Hematopoietic multipotent progenitor cell treated with erythropoietin and hydrocortisone succinate and interleukin-3 and kit ligand, for 6 days (in vitro differentiated cells): Measurements from ENCODE around the gene NUDCD3.
"Not testable (repeated sequence)": the region's sequence is repeated elsewhere in the genome, so short reads cannot be mapped to it uniquely, and the experiment has no call there.

Source experiments
- DNase-seq: peaks from one replicate; pipeline ENCODE4 v3.0.0-alpha.2; 2015

NUDCD3 gene

DNA sequence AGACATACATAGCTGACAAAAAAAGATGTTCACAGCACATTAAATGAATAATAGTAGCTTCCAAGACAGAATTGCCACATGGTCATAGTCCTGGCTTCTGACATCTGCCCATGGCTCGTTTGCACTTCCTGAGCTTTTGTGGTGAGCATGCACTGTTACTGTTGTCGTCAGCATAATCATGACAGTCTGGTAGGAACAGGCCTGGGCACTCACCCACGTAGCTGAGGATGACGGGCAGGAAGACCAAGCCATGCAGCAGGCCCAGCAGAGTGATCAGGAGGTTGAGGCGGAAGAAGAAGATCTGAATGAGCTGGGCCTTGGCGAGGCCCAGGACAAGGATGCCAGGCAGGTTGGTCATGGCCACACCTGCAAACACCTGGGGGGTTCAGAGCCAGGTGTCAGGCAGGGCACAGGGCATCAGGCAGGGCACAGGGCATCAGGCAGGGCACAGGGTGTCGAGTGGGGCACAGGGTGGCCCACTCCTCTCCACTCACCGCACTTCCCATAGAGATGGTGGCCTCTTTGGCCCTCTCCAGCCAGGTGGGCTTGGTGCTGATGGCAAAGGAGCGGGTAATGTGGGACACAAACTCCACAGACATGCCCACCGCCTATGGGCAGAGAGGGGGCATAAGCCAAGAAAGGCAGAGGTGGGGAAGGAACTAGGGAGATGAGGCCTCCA is 25.3 kb upstream of the NUDCD3 start:
- no peak for DNase-seq

GRCh38 chr7:44512736-44513135 is 22.3 kb upstream of the NUDCD3 start:
- DNase-seq: no peak

DNA sequence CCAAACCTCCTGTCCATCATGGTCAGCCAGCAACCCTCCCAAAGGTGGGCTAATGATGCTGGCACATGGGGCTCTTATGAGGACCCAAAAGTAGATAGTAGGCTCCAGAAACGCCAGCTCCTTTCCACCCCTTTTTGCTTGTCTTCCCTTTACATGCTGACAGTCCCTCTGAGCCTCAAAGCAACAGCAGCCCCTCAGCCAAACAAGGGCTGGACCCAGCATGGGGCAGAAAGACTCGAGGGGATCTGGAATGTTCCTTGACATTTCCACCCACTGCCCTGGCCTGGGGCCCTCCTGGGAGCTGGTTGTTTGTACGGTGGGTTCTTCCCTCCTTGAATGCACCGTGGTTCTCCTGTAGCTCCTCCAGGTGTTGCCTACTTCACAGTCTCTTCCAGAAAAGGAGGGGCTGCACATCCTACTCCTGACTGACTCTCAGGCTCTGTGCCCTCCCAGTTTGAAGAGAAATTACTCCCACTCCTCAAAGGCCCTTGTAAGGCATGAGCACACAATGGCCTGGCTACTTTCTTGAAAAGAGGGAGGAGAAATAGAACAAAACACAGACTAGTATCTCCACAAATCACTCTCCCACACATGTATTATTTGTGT is 21.5 kb upstream of the NUDCD3 start:
- DNase-seq: no peak

GRCh38 chr7:44511236-44511635 is 20.8 kb upstream of the NUDCD3 start:
- no peak for DNase-seq

- DNase-seq: no peak
These were observed 18.0 kb upstream of the NUDCD3 start for GRCh38 chr7:44508328-44509030.

DNA sequence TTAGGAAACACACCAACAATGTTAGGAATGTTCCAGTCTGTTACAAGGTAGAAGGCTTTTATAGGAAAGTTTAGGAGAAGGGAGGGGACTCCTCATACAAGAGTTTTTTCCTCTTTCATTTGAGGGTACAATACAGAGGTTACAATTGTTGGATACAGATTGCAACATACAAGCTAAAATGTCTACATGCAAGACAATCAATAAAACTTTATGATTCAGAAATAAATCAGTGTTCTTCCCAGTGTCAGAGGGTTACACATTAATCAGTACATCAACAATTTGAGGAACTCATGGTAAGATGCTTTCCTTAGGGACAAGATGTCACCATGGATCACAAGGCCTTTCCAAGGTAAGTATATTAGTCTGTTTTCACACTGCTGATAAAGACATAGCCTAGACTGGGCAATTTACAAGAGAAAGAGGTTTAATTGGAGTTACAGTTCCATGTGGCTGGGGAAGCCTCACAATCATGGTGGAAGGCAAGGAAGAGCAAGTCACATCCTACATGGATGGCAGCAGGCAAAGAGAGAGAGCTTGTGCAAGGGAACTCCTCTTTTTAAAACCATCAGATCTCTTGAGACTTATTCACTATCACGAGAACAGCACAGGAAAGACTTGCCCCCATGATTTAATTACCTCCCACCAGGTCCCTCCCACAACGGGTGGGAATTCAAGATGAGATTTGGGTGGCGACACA is 16.3 kb upstream of the NUDCD3 start:
- DNase-seq: not testable (repeated sequence)

DNA sequence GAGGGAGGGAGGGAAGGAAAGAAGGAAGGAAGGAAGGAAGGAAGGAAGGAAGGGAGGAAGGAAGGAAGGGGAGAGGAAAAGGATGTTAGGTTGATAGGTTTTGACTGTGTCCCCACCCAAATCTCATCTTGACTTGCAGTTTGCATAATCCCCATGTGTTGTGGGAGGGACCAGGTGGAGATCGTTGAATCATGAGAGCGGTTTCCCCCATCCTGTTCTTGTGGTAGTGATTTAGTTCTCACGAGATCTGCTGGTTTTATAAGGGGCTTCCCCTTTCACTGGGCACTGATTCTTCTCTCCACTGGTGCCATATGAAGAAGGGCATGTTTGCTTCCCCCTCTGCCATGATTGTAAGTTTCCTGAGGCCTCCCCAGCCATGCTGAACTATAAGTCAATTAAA is 15.1 kb upstream of the NUDCD3 start:
- no peak for DNase-seq

- peak; percentile 75 for DNase-seq
These were observed 7.9 kb upstream of the NUDCD3 start for GRCh38 chr7:44498230-44498954.

DNA sequence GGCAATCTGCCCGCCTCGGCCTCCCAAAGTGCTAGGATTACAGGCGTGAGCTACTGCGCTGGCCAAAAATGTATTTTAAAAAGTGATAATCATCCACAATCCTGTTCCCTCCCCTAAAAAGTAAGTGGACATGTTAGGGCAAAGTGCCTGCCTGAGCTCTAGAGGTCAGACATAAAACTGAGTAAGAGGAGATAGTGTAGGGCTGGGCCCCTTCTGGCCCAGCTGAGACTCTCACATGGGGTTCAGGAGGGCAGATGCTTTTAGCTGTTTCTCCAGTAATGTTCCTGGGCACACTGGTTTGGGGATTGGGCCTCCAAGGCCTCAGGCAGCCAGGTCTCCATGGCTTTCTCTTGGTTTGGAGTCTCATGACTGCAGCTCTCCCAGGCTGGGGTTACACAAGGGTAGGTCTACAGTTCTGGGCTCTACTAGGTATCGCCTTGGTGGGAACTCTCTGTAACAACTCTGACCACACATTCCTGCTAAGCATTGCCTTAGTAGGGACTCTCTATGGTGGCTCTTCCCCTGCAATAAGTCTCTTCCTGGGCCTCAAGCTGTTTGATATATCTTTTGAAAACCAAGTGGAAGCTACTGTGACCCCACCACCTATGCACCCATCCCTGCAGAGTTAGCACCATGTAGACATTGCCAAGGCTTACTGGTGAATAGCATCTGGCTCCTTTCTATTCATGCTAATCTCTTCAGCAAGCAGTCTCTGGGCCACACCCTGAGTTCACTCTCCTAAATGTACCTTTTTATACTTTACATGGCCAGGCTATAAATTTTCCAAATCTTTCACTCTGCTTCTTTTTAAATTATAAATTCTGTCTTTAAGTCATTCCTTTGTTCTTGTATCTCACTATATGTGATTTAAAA is 6.9 kb upstream of the NUDCD3 start:
- peak; percentile 76 for DNase-seq

DNA sequence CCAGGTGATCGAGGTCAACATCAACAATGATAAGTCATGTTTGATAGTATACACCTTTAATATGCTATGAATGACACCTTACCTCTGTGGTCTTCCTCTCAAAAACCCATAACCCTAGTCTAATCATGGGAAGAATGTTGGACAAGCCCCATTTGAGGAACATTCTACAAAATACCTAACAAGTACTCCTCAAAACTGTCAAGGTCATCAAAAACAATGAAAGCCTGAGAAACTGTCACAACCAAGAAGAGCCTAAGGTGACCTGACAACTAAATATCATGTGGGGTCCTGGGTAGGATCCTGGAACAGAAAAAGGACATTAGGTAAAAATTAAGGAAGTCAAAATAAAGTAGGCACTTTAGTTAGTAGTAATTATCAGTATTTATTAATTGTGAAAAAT is 5.9 kb upstream of the NUDCD3 start:
- no peak for DNase-seq

GRCh38 chr7:44494960-44495359 is 4.5 kb upstream of the NUDCD3 start:
- DNase-seq: no peak

GRCh38 chr7:44491229-44491628 is 771 bp upstream of the NUDCD3 start:
- no peak for DNase-seq

DNA sequence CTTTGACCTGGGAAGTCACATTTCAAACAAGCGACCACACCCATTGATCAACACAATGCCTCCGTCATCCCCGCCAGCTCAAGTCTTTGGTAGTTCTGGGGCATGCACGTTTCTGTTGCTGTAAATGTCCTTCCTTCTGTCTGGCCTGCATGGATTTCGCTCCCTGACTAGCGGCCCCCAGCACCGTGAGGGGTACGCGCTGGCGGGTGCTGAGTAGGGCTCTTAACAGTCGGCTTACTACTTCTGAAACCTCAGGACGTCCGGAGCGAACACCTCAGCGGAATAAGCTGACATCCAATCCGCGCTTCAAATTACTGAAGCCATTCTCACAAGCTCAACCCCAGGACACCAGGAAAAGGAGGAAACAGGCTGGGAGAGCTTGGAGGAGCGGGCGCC is 505 bp downstream of the NUDCD3 start:
- peak; percentile 80 for DNase-seq

- DNase-seq: no peak
These were observed 1.5 kb downstream of the NUDCD3 start for GRCh38 chr7:44488955-44489354.

GRCh38 chr7:44486693-44487092 is 3.8 kb downstream of the NUDCD3 start:
- peak; percentile 51 for DNase-seq

- no peak for DNase-seq
These were observed 4.5 kb downstream of the NUDCD3 start for GRCh38 chr7:44486001-44486400.

DNA sequence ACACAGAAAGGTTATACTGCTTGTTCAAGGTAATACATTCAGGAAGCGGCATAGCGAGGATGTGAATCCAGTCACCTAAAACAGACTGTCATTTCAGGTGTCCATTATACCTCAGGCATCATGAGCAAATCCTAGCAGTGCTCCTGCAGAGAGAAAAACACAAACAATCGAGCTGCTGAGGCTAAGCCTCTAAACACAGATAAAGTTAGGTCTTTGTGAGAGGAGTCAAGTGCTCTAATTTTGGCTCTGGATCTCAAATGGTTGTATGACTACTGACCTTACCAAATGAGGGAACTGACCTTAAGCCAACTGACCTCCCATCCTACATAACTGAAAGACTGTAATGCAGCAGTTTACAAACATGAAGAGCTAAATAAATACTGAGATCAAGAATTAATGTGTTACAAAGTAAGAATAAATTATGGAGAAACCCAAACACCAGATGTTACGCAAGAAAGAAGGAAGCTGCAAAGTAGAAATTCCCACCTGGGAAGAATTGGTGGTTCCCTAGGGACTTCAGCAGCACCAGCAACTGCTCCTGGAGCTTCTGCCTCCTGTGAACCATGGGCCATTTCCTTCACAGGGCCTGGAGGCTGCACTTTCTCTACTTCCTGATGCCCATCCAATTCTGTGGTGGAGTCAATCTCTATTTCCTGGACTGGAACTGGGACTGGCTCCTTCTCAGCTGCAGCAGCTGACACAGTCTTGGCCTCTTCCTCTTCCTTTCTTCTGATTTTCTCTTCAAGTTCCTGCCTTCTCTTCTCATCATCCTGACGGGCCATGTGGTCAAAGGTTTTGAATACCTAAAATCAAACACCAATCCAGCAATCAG is 5.8 kb downstream of the NUDCD3 start:
- DNase-seq: no peak

- DNase-seq: no peak
These were observed 7.7 kb downstream of the NUDCD3 start for GRCh38 chr7:44482502-44483485.

- no peak for DNase-seq
These were observed 12.5 kb downstream of the NUDCD3 start for GRCh38 chr7:44477938-44478337.
